Peyer's patch (tissue), 4 donors: ENCODE data around the gene USP22.

ENCODE experiments used
- CTCF ChIP-seq, 6 experiments: fragments of 450-650 bp in 4 of 6; fragments of 200-600 bp in 2 of 6; sonication (generic) in 1 of 6; IDR thresholded peaks; one replicate each; pipeline ENCODE4 v1.5.1; 2017 to 2019; ENCODE audit warnings: antibody characterized with exemption in 6 of 6, mild to moderate bottlenecking in 3 of 6, moderate library complexity in 1 of 6
- POLR2A ChIP-seq, 2 donors: fragments of 450-650 bp; IDR thresholded peaks; one replicate each; pipeline ENCODE4 v1.5.1; 2017; ENCODE audit warnings: antibody characterized with exemption in 2 of 2, mild to moderate bottlenecking in 2 of 2, moderate library complexity in 2 of 2

GRCh38 chr17:21061158-21061835, 18.5 kb upstream of the USP22 start:
- TF ChIP-seq CTCF (IDR thresholded peaks at IDR 0.05) (no peak), POLR2A (IDR thresholded peaks at IDR 0.05) (no peak)
